Activated CD4-positive, alpha-beta T cell treated with anti-CD3 and anti-CD28 coated beads, Interleukin-10, Interleukin-2, amounts not matched to agents 100 ng/mL and 50 ng/mL, durations not matched to agents 16 hours and 8 hours (primary cell): ENCODE measurements around the gene PPP1R3C.

Experiments used
- DNase-seq: peaks from one replicate; pipeline ENCODE4 v3.0.0-alpha.2; 2020

Gene PPP1R3C

DNA sequence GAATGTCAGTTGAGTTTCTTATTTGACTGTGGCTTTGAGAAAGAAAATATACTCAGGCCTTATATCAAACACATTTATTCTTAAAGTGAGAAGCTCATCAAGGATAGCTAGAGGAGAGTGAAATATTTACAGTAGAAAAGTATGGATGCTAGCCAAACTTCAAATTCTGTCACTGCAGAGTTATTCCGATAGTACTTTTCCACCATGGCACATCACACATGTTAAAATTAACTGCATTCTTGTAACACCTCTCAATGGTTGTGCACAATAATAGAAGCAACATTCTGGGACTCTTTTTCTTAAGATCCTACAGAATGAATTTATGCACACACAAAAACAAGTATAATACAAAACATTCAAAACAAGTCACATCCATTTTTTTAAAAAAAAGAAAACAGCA lies 4.5 kb downstream of the PPP1R3C start:
- DNase-seq: no peak

DNA sequence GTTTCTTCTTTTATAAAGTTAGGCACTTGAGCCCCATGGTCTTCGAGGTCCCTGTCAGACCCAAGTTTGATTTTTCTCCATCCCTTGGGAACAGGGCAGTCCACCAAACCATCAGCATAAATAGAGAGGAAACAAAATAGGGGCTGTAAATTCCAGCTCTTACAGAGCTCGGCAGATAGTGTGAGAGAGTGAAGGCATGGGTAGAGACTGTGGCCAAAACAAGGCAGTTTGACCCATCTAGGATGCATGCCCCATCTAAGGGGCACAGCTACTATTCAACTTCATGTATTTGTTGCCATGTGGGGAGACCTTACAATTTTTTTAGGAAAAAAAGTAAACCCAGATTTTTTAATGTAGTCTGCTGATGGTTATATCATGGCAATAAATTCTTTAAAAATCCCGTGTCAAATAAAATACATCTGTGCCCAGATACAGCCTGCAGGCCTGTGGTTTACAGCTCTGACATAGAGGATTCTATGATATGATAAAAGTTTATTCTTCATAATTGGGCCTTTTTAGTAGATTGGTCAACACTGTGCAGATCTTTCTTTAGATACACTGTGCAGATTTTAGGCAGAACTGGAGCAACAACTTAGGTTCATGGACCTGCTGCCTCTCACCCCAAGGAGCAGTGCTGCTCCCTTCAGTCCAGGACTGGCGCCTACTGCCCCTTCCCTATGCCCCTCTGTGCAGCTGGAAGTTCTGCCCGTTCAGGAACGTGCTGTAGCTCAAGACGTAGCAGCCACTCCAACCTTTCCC lies 5.3 kb downstream of the PPP1R3C start:
- DNase-seq: no peak

DNA sequence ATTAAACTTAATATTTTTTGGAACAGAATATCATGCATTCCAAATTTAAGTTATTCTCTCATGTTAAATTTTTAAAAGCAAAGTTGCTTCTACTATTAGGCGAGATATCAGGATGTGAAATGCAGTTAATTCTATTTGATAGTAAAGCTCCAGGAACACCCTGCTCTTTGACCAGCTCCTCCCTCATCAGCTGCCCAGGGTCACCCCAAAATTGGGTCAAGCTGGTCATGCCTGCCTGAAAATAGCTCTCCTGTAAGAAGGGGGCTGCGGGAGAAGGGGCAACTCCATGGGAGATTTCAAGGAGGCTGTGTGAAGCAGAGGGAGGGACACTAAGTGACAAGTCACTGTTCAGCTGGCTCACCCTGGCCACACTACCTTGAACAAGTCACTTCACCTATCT lies 5.9 kb downstream of the PPP1R3C start:
- DNase-seq: no peak

DNA sequence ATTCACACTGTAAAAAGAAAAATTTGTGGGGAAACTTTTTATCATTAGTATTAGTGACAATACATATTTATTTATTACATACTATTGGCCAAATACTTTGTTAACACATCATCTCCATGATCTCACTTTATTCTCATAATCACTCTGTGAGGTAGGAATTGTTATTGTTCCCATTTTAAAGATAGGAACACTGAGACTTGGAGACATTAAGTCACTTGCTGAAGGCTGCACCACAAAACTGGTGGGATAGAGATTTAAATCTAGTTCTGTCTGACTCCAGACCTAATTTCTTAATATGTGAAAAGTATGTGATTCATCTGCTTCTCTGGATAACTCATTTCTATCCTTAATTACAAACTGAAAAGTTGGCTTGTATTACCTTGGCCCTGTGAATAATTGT lies 8.2 kb downstream of the PPP1R3C start:
- DNase-seq: no peak

DNA sequence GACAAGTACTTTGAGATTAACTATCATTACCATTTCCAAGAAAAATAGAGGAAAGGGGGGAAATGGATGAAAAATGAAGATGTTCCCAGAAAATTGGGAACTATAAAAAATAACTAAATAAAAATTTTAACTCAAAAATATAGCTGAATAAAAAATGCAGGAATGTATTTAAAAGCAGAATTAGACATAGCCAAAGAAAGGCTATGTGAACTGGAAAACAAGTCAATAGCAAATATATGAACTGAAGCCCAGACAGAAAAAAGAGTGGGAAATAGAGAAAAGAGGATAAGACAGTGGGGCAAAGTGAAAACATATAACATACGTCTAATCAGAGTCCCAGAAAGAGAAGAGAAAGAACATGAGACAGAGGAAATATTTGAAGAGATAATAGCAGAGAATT lies 10.3 kb downstream of the PPP1R3C start:
- no peak for DNase-seq

DNA sequence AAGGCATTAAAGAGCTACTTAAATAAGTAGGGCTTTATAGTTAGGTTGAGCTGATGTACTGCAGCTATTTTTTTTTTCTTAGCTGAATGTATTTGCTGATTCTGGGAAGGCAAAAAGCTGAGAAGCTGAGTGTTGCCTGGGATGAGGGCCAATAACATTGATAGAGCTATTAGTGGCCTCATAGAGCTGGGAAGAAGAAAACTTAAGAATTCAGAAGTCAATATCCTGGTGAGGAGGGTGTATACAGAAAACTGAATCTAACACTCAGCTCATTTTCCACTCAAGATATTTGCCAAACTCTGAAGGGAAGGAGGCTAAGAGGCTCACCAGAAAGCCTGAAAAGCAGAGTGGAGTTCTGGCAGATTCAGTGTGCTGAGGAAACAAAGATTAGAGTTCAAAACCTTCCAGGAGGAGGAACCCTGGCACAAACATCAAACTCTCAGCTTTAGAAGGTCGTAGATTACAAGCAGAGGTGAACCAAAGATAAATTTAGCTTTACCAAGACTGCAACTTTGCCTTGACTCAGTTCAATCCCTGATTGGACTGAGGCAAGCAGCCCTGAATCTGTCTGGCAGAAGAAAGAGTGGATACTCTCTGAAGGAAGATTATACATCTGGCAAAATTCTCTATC lies 11.3 kb downstream of the PPP1R3C start:
- no peak for DNase-seq

DNA sequence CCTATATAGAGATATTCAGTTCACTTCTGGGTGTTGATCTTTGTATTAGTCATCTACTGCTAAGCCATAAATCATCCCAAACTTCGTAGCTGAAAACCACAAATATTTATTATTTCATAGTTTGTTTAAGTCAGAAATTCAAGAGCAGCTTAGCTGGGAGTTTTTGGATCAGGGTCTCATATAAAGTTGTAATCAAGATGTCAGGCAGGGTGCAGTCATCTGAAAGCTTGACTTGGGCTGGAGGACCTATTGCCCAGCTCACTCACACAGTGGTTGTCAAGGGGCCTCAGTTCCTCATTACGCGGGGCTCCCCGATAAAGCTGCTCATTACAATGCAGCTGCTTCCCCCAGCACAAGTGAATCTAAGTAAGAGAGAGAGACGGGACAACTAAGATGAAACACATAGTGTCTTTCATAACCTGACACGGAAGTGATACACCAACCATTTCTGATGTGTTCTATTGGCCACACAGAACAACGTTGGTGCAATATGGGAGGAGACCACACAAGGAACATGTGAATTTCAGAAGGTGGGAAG lies 15.7 kb downstream of the PPP1R3C start:
- no peak for DNase-seq

DNA sequence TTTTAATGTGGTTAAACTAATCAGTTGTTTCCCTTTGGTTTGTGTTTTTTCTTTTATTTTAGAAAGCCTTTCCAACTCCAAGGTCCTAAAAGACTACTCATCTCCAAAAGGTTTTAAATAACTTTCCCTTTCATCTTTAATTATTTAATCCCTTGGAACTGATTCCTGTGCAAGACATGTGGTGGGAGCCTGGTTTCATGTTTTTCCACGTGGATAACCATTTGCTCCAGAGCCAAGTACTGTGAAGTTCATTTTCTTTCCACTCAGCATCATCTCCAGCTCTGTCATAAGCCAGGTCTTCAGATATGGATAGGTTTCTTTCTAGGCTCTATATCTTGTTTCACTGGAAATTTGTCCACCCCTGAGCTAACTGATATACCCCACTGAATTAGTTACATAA lies 16.7 kb downstream of the PPP1R3C start:
- no peak for DNase-seq

DNA sequence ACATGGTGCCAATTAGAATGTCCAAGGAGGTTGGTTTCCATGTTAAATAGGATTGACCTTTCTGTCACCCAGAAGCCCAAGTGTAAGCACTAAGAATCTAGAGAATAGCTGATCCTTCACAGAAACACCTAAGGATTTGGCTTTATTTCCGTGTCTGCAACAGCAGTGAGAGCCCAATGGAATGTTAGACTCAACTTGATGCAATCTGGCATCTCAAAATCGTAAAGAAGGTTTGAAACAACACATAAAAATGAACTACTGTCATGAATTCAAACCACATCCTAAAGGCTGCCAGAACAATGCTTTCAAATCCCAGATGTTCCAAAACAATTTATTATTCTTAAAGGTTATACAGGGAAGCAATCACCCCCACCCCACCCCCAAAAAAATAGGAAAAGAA lies 18.6 kb downstream of the PPP1R3C start:
- no peak for DNase-seq

DNA sequence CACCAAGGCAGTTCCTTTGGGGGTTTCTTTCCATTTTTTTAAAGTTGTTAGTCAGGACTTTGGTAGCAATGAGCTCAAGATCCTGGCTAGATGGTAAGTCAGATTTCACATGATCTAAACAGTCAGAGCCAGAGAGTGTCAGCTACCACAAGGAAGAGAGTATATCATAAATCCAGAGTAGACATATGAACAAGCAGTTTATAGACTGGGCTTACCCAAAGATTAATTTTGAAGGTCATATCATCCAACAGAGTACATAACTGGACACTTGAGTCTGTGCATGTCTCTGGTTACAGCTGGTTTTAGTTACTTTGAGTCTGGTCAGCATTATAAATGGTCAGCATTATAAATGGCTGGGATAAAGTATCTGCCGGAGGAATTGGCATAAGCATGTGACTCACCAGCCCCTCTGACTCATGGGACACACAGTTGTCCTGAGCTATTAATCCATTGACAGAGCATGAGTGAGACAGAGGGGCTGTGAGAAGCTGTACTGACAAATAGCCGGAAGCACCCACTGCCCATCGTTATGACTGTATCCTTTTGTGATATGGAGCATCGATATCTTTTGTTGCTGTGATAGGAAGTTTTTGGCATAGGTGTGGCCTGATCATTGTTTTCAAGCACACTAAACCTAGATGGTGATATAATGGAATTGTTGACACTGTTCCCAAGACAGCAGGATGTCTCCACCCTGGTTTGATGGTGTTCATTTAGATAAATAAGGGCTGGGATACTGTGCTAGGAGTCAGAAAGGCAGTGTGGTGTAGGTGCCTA lies 19.3 kb downstream of the PPP1R3C start:
- no peak for DNase-seq

DNA sequence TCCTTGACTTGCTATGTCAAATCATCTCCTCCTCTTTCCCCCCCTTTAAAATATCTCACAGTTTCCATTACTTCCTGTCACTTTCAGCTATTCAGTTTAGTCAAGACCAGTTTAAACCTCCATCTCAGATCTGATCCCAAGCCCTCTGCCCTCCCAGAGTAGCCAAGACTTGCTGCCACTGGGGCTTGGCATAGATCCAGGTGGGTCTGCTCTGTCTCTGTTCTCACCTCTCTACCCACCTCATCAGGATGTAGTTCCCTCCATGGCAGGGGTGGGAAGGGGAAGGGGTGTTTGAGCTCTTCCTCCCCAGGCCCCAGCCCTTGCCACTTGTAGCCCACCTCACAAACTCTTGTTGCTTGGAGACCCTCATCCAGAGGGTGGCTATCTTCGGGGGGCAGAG lies 22.0 kb downstream of the PPP1R3C start:
- DNase-seq: no peak

DNA sequence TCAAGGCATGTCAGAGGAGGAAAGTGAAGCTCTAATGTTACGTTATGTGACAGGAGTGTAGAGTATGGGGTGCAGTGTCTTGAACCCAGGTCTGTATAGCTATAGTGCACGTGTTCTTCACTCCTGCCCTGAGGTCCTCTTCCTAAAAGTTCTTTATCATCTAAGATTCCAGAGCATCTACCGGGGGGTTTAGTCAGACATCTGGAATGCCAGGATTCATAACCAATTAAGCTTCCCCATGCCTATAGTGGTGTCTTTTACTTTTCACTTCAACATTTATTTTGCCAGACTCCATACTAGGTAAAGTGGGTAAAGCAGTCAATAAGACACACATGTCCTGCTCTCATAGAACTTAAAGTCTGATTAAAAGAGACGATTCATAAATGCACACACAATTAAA lies 22.4 kb downstream of the PPP1R3C start:
- DNase-seq: no peak

DNA sequence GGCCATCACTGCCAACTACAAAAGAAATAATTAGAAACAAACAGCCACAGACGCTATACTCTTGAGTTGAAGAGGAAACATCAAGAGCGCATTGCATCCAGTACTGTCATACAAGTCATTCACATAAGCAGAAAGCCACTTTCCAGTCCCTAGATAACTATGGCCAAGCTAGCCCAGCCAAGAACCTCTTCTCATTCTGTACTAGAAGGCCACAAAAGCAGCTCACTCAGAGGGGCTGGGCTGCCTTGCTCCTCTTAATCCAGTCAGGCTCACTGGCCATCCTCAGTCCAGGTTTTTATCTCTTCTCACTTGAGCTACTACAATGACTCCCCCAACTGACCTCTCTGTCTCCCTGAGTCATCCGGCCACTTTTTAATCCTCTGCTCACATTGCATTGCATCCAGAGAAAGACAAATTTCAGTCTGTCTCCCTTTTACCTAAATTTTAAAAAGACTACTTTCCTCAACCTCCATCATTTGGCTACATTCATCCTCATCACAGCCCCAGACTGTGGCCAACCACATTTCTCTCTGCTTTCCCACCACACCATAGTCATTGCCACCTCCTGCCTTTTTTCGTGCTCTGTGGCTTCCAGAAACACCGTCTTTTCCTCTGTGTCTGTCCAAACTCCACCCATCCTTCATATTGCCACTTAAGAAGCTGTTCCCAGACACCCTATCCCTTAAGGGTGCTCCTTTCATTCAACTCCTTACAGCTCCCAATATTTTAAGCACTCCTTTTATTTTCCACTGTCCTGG lies 25.0 kb downstream of the PPP1R3C start:
- DNase-seq: no peak

DNA sequence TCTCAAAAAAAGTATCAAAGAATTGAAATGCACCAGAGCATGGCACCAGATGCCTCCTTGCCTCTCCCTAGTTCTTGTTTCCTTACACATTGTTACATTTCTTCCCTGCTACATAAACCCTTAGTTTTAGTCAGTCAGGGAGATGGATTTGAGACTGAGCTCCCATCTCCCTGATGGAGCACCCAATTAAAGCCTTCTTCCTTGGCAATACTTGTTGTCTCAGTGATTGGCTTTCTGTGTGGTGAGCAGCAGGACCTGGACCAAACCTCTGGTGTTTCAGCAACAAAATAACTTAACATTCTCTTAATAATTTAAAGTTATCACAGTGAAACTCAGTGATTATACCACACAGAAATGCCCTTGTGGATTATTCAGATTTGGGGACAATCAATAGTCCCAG lies 26.9 kb downstream of the PPP1R3C start:
- DNase-seq: no peak

DNA sequence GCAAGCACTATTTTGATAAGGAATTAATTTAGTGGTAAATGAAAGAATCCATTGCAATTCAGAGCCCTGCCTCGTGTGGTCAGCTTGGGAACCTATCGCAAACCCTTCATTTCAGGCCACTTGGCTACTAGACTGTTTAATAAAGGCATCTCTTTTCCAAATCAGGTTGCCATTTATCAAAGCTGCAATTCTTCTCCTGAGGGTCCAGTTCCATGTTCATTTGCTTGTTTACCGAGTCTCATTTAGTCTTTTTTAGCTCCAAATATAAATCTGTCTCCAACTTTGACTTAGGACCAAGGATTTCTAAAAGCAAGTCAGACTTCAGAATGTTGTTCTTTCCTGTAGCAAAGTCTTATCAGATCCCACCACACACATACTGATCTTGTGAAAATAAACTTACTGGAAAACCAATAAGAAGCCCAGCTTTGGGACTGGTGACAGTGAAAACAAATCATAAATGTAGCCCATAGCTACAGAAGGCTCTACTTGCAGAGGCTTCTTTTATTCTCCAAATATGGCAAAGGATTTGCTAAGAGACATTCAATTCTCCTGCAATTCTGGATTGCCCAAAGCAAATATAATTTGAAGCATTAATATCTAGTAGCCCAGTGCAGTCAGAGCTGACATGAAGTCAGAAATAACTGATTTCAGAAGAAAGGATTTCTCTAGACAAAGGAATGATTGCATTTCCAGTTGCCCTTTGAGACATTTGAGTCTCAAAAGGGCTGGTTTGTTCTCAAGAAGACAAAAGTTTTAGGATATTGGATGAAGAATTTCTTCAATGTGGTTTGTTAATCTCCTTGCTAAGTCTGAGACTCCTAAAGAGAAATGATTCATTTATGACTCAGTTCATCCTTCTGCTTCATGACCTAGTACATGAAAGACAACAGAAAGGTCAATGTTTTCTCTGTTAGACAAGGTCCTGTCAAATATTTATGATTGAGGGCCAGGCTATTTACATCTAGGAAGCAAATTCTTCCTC lies 28.0 kb downstream of the PPP1R3C start:
- peak; percentile 3 for DNase-seq

DNA sequence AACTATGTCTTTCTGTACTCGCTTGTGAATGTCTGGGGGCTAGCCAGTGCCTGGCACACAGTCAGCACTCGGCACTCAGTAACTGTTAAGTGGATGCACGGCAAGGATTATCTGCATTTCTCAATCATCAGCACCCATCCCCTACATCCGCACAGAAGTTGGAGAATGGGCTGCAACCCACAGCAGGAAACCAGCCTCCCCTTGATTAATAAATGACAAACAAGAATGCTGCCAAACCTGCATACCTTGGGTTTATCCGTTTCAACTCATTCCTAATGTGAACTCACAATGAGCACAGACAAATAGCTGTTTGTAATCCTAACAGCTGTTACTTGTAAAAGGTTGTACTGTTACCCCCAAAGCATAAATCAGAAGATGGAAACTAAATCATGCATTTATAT lies 28.9 kb downstream of the PPP1R3C start:
- no peak for DNase-seq

DNA sequence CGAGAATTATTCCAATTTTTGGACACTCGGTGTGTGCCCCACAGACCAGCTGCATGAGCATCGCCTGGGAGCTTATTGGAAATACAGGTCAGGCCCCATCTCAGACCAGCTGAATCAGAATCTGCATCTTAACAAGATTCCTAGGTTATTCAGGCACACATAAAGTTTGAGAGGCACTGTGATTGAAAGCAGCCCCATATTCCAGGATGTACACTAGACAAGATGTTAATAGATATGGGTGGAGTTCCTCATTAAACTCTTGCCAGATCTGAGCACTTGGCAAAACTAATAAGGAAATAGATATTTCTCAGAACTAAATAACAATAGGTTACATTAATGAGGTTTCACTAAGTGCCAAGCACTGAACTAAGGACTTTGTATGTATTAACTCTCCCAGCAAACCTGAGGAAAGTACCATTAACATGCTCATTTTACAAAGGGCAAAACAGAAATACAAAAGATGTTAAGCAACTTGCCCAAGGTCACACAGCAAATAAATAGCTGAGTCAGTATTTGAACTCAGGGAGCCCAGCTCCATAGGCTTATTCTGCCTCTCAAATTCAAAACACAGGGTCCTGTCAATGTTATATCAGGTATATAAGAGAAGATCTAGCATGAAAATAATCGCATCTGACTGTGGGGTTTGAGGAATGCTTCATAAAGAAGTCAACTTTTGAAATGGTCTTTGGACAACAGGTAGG lies 29.9 kb downstream of the PPP1R3C start:
- no peak for DNase-seq

DNA sequence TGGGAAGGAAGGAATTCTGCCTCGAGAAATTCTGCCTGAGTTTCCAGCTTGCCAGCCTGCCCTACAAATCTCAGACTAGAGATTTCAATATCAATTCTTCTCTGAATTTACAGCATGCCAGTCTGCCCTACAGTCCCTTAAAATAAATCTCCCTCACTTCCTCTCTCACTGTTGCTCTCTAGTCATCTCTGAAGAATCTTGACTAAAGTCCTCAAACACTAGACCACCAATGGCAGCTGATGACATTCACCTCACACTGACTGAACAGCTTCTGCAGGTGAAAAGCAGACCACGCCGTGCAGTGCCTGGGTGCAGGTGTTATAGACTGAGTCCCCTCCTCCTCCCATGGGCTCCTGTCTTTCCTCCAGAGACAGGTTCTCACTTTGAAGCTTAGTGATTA lies 30.4 kb downstream of the PPP1R3C start:
- no peak for DNase-seq

DNA sequence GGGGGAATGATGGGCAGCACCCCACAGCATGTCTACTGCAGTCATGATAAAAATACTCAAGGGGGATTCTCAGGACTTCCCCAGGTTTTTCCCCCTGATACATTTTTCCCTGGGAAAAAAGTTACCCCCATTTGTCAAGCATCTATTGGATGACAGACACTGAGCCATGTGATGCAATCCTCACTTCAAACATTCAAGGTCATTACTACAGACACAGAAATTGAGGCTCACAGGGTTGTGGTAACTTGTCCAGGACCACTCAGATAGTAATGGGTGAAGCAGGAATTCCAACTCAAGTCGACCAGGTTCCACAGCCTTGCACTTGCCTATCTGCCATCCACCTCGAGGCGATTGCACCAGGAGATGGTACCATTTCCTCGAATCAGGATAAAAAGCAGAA lies 31.7 kb downstream of the PPP1R3C start:
- DNase-seq: no peak

DNA sequence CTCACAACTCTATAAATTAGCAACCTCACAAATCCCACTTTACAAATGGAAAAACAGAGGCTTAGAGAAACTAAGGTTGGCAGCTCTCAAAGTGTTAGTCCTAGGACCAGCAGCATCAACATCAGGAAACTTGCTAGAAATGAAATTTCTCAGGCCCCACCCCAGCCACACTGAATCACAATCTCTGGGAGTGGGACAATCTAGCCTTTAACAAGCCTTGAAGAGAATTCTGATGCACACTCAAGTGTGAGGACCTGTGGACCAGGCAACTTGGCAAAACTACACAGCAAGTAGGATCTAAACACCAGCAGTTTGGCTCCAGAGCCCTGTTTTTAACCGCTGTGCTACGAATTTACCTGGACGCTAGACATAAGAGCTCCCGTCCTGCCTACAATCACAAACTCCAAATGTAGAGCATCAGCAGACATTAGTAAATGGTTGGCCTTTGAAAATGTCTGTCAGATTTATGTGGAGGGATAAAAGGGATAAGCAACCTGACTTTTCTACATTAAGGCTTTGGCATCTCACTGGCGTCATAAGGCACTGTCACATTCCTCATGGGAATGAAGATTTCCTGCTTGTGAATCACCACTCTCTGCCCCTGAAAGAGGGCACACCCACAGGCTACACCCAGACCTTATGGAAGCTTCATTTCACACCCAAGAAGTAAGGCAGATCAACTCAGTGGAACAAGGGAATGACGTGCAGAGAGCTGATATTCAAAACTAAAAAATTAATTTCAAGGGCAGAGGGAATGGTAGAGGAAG lies 34.5 kb downstream of the PPP1R3C start:
- DNase-seq: no peak
